ENCODE data around the gene THEM4. TPM values are rescaled to one million over a fixed set of nuclear protein-coding genes. Genes with fewer than 3 reads are reported as not detected.

THEM4 gene
- total and polyA plus RNA-seq, 2 donors (not counting 1 experiment from before 2014, with no cell fraction given), result 15.0 to 16.1 TPM

GRCh38 chr1:151847867-151848596 is 61.3 kb downstream of the THEM4 start:
- TF ChIP-seq EZH2 (IDR thresholded peaks at IDR 0.05; ENCODE audit: borderline replicate concordance, insufficient read depth, low read depth, low read length, poor library complexity, severe bottlenecking) (no peak), CTCF (IDR thresholded peaks at IDR 0.05) (no peak)
- H2AFZ ChIP-seq (ENCODE audit: insufficient read depth, low read depth, low read length, poor library complexity, severe bottlenecking), result no peak overlapping the region
- no peaks in the 10 kb centered on the region for H4K20me1 ChIP-seq (ENCODE audit: control insufficient read depth, insufficient read depth, low read length, poor library complexity, severe bottlenecking)
- H3K27me3 ChIP-seq (replicated peaks in 1 of 4; ENCODE audit: control extremely low read depth in 1 of 4, control insufficient read depth in 3 of 4, insufficient read depth in 4 of 4, low read length in 3 of 4), result peaks cover 0 to 9% (median 0%) of the 10 kb centered on the region in 4 experiments
- no peak overlapping the region for H3K9ac ChIP-seq (ENCODE audit: low read length)
- POLR2A ChIA-PET, result interaction anchor here (0.6 kb wide), 1 partner anchor 332 kb away, joined by 3 read pairs; no protein-coding TSS in a partner anchor
- Mint-ChIP-seq H3K4me1 (peaks cover 13% of the 10 kb centered on the region), H3K9me3 (ENCODE audit: insufficient read depth) (no peaks in the 10 kb centered on the region), H3K27me3 (peaks cover 12% of the 10 kb centered on the region), H3K27ac (no peak overlapping the region), H3K4me3 (no peak overlapping the region)
- intact Hi-C loops (cut with micrococcal nuclease), result no loop called here
- DNase-seq (no peak), ATAC-seq (ENCODE audit: low read depth) (no peak)
- CTCF ChIA-PET, result interaction anchor here (2.1 kb wide), 1 partner anchor 10 kb away, joined by 4 read pairs; no protein-coding TSS in a partner anchor
- no peak overlapping the region for H3K4me3 ChIP-seq (ENCODE audit: control extremely low read depth in 1 of 5, extremely low read depth in 1 of 5, insufficient read depth in 1 of 5, low read depth in 2 of 5, low read length in 4 of 5)
- H3K4me2 ChIP-seq (replicated peaks; ENCODE audit: low read depth, low read length, poor library complexity, severe bottlenecking), result no peak overlapping the region
- no peaks in the 10 kb centered on the region for H3K36me3 ChIP-seq (replicated peaks in 1 of 2; ENCODE audit: control extremely low read depth in 1 of 2, control insufficient read depth in 1 of 2, extremely low read depth in 1 of 2, insufficient read depth in 2 of 2, low read length in 1 of 2)
- H3K9me3 ChIP-seq (ENCODE audit: control extremely low read depth in 1 of 3, control insufficient read depth in 2 of 3, insufficient read depth in 1 of 3, low read length in 2 of 3), result peaks cover 0 to 3% (median 0%) of the 10 kb centered on the region in 3 donors
- H3K4me1 ChIP-seq (ENCODE audit: control insufficient read depth in 2 of 2, insufficient read depth in 2 of 2, low read length in 2 of 2), result peaks cover 7 to 8% of the 10 kb centered on the region in 2 donors
- H3K79me2 ChIP-seq (ENCODE audit: control insufficient read depth, insufficient read depth, low read length), result no peaks in the 10 kb centered on the region
- WGBS (ENCODE audit: insufficient coverage), result 75% methylated on average over 6 of the region's 11 CpGs
- H3K27ac ChIP-seq (ENCODE audit: low read length in 2 of 2), result no peak overlapping the region

- Mint-ChIP-seq H3K27ac (no peak overlapping the region), H3K27me3 (peaks cover 11% of the 10 kb centered on the region), H3K4me3 (no peak overlapping the region), H3K4me1 (peaks cover 13% of the 10 kb centered on the region), H3K9me3 (ENCODE audit: insufficient read depth) (no peaks in the 10 kb centered on the region)
- no peak overlapping the region for H2AFZ ChIP-seq (ENCODE audit: insufficient read depth, low read depth, low read length, poor library complexity, severe bottlenecking)
- H3K9ac ChIP-seq (ENCODE audit: low read length), result no peak overlapping the region
- H3K27me3 ChIP-seq (replicated peaks in 1 of 4; ENCODE audit: control extremely low read depth in 1 of 4, control insufficient read depth in 3 of 4, insufficient read depth in 4 of 4, low read length in 3 of 4), result peaks cover 0 to 9% (median 0%) of the 10 kb centered on the region in 4 experiments
- 90% methylated on average over 7 of the region's 8 CpGs for WGBS (ENCODE audit: insufficient coverage)
- intact Hi-C loops (cut with micrococcal nuclease), result no loop called here
- TF ChIP-seq CTCF (IDR thresholded peaks at IDR 0.05) (no peak), EZH2 (IDR thresholded peaks at IDR 0.05; ENCODE audit: borderline replicate concordance, insufficient read depth, low read depth, low read length, poor library complexity, severe bottlenecking) (no peak)
- H3K9me3 ChIP-seq (ENCODE audit: control extremely low read depth in 1 of 3, control insufficient read depth in 2 of 3, insufficient read depth in 1 of 3, low read length in 2 of 3), result peaks cover 0 to 3% (median 0%) of the 10 kb centered on the region in 3 donors
- ChIA-PET CTCF (interaction anchor here (2.1 kb wide), 1 partner anchor 11 kb away, joined by 4 read pairs; no protein-coding TSS in a partner anchor), POLR2A (no interaction called here)
- no peak overlapping the region for H3K27ac ChIP-seq (ENCODE audit: low read length in 2 of 2)
- no peaks in the 10 kb centered on the region for H3K36me3 ChIP-seq (replicated peaks in 1 of 2; ENCODE audit: control extremely low read depth in 1 of 2, control insufficient read depth in 1 of 2, extremely low read depth in 1 of 2, insufficient read depth in 2 of 2, low read length in 1 of 2)
- H3K4me1 ChIP-seq (ENCODE audit: control insufficient read depth in 2 of 2, insufficient read depth in 2 of 2, low read length in 2 of 2), result peaks cover 10% of the 10 kb centered on the region in 2 donors
- no peak overlapping the region for H3K4me3 ChIP-seq (ENCODE audit: control extremely low read depth in 1 of 5, extremely low read depth in 1 of 5, insufficient read depth in 1 of 5, low read depth in 2 of 5, low read length in 4 of 5)
- ATAC-seq (ENCODE audit: low read depth) (no peak), DNase-seq (no peak)
- no peaks in the 10 kb centered on the region for H3K79me2 ChIP-seq (ENCODE audit: control insufficient read depth, insufficient read depth, low read length)
- no peaks in the 10 kb centered on the region for H4K20me1 ChIP-seq (ENCODE audit: control insufficient read depth, insufficient read depth, low read length, poor library complexity, severe bottlenecking)
- H3K4me2 ChIP-seq (replicated peaks; ENCODE audit: low read depth, low read length, poor library complexity, severe bottlenecking), result no peak overlapping the region
These were observed 62.5 kb downstream of the THEM4 start for GRCh38 chr1:151846686-151847237.

Data from B cell (primary cell).